Purkinje cell (primary cell): ENCODE results near the gene SYAP1. TPM values are rescaled to one million over a fixed set of nuclear protein-coding genes. Genes with fewer than 3 reads are reported as not detected.

Experiments used
- polyA plus RNA-seq: library from polyadenylated mRNA; unstranded; fragments of >200 nt; fragmentation: Nextera tagmentation; gene quantifications from 2 replicates; pipeline ENCODE4 v1.2.1, GENCODE V29; 2014

SYAP1 gene
- 10.3 and 10.9 TPM in 2 replicates for polyA plus RNA-seq

GRCh38 chrX:16719334-16720084, at the start of gene SYAP1:
Gene SYAP1, plus strand, starts transcription at chrX:16719612. Its CDS starts 113 bp downstream, at chrX:16719725.

GRCh38 chrX:16712548-16713155, 6.8 kb upstream of the SYAP1 start, which contains the start of gene CTPS2:
Gene CTPS2, minus strand, starts transcription at chrX:16712669. Its CDS starts 9,767 bp downstream, at chrX:16702902.

GRCh38 chrX:16786139-16786790, 66.9 kb downstream of the SYAP1 start, which contains the start of gene TXLNG:
Gene TXLNG, plus strand, starts transcription at chrX:16786466. Its CDS starts 22 bp downstream, at chrX:16786488.

Other genes starting within 250 kb of the SYAP1 start
- not detected in 2 replicates for gene S100G, start 69.5 kb upstream of the SYAP1 start, polyA plus RNA-seq
- gene CTPS2, start 6.9 kb upstream of the SYAP1 start, polyA plus RNA-seq: 0.22 and 2.7 TPM in 2 replicates
- 1.8 and 6.8 TPM in 2 replicates for gene TXLNG, start 66.9 kb downstream of the SYAP1 start, polyA plus RNA-seq
- gene RBBP7, start 150.8 kb downstream of the SYAP1 start, polyA plus RNA-seq: 128 and 157 TPM in 2 replicates
- 44.5 and 54.0 TPM in 2 replicates for gene REPS2, start 227.0 kb downstream of the SYAP1 start, polyA plus RNA-seq